Neutrophil (primary cell): Measurements from ENCODE around the gene URB1.

Experiments
- H3K27ac ChIP-seq: fragments of 200-600 bp; sonication (generic); 2 replicates; pipeline ENCODE4 v1.5.1; 2016; ENCODE audit warnings: mild to moderate bottlenecking, moderate library complexity
- H3K27me3 ChIP-seq: fragments of 200-600 bp; sonication (generic); 2 replicates; pipeline ENCODE4 v1.6.0; 2016; ENCODE audit warnings: mild to moderate bottlenecking
- H3K36me3 ChIP-seq: fragments of 200-600 bp; sonication (generic); 2 replicates; pipeline ENCODE4 v1.5.1; 2017
- H3K4me1 ChIP-seq, 2 experiments: fragments of 200-600 bp in 1 of 2; sonication (generic) in 1 of 2; 1 replicate in 1 of 2; 2 replicates in 1 of 2; pipeline versions ENCODE4 v1.5.1 to v1.6.1; 2013 to 2016; ENCODE audit warnings: low read depth in 1 of 2, low read length in 1 of 2, mild to moderate bottlenecking in 1 of 2, moderate library complexity in 1 of 2; ENCODE audit not compliant: control insufficient read depth in 1 of 2, insufficient read depth in 1 of 2
- H3K4me3 ChIP-seq, 2 experiments: fragments of 200-600 bp in 1 of 2; sonication (generic) in 1 of 2; 1 replicate in 1 of 2; 2 replicates in 1 of 2; pipeline ENCODE4 v1.5.1; 2013 to 2016; ENCODE audit warnings: low read depth in 1 of 2, low read length in 1 of 2, mild to moderate bottlenecking in 1 of 2, moderate library complexity in 1 of 2
- H3K9me3 ChIP-seq: fragments of 200-600 bp; sonication (generic); 2 replicates; pipeline ENCODE4 v1.5.1; 2016
- CTCF ChIP-seq: fragments of 200-600 bp; sonication (generic); IDR thresholded peaks from 2 replicates; pipeline ENCODE4 v1.5.1; 2016; ENCODE audit warnings: antibody characterized with exemption

URB1 gene

GRCh38 chr21:32382108-32382644 lies 10.6 kb downstream of the URB1 start:
- Histone ChIP-seq H3K27ac (no peak overlapping the region), H3K27me3 (no peaks in the 10 kb centered on the region), H3K4me1 (no peaks in the 10 kb centered on the region), H3K36me3 (no peaks in the 10 kb centered on the region), H3K9me3 (no peaks in the 10 kb centered on the region), H3K4me3 (no peak overlapping the region)
- no peak for TF ChIP-seq CTCF

- Histone ChIP-seq H3K27me3 (no peaks in the 10 kb centered on the region), H3K27ac (no peak overlapping the region), H3K4me3 (no peak overlapping the region), H3K36me3 (no peaks in the 10 kb centered on the region), H3K4me1 (no peaks in the 10 kb centered on the region), H3K9me3 (no peaks in the 10 kb centered on the region)
- TF ChIP-seq CTCF, result no peak
These were observed 11.2 kb downstream of the URB1 start for GRCh38 chr21:32381571-32381970.

GRCh38 chr21:32380940-32381339 lies 11.9 kb downstream of the URB1 start:
- no peak for TF ChIP-seq CTCF
- H3K4me1 ChIP-seq, result no peaks in the 10 kb centered on the region
- H3K36me3 ChIP-seq, result no peaks in the 10 kb centered on the region
- no peaks in the 10 kb centered on the region for H3K9me3 ChIP-seq
- no peak overlapping the region for H3K4me3 ChIP-seq
- no peak overlapping the region for H3K27ac ChIP-seq
- no peaks in the 10 kb centered on the region for H3K27me3 ChIP-seq

GRCh38 chr21:32378956-32379355 lies 13.9 kb downstream of the URB1 start:
- no peak overlapping the region for H3K27ac ChIP-seq
- no peak overlapping the region for H3K4me3 ChIP-seq
- H3K27me3 ChIP-seq, result no peaks in the 10 kb centered on the region
- H3K4me1 ChIP-seq, result no peaks in the 10 kb centered on the region
- no peaks in the 10 kb centered on the region for H3K36me3 ChIP-seq
- TF ChIP-seq CTCF, result no peak
- no peaks in the 10 kb centered on the region for H3K9me3 ChIP-seq

- no peaks in the 10 kb centered on the region for H3K4me1 ChIP-seq
- H3K36me3 ChIP-seq, result no peaks in the 10 kb centered on the region
- H3K27me3 ChIP-seq, result no peaks in the 10 kb centered on the region
- no peak overlapping the region for H3K27ac ChIP-seq
- no peak for TF ChIP-seq CTCF
- no peaks in the 10 kb centered on the region for H3K9me3 ChIP-seq
- no peak overlapping the region for H3K4me3 ChIP-seq
These were observed 14.8 kb downstream of the URB1 start for GRCh38 chr21:32377991-32378390.

- Histone ChIP-seq H3K27ac (no peak overlapping the region), H3K4me1 (no peaks in the 10 kb centered on the region), H3K36me3 (no peaks in the 10 kb centered on the region), H3K4me3 (no peak overlapping the region), H3K9me3 (no peaks in the 10 kb centered on the region), H3K27me3 (no peaks in the 10 kb centered on the region)
- no peak for TF ChIP-seq CTCF
These were observed 15.3 kb downstream of the URB1 start for GRCh38 chr21:32377506-32377905.
